Retinal pigment epithelial cell (primary cell): ENCODE measurements around the gene LAPTM5.

Source experiments
- DNase-seq: peaks from one replicate; pipeline ENCODE4 v3.0.0-alpha.2; 2010; ENCODE audit warnings: low read depth
- H3K4me3 ChIP-seq: 2 replicates; pipeline ENCODE4 v1.5.1; 2011; ENCODE audit warnings: mild to moderate bottlenecking, low read length, control low read depth, moderate library complexity
- TF ChIP-seq, protein P1 (sequence below): conservative IDR thresholded peaks from 2 replicates; pipeline ENCODE4 v1.5.1; 2011; ENCODE audit warnings: low read depth, low read length, control low read depth, inconsistent platforms

The LAPTM5 gene

DNA sequence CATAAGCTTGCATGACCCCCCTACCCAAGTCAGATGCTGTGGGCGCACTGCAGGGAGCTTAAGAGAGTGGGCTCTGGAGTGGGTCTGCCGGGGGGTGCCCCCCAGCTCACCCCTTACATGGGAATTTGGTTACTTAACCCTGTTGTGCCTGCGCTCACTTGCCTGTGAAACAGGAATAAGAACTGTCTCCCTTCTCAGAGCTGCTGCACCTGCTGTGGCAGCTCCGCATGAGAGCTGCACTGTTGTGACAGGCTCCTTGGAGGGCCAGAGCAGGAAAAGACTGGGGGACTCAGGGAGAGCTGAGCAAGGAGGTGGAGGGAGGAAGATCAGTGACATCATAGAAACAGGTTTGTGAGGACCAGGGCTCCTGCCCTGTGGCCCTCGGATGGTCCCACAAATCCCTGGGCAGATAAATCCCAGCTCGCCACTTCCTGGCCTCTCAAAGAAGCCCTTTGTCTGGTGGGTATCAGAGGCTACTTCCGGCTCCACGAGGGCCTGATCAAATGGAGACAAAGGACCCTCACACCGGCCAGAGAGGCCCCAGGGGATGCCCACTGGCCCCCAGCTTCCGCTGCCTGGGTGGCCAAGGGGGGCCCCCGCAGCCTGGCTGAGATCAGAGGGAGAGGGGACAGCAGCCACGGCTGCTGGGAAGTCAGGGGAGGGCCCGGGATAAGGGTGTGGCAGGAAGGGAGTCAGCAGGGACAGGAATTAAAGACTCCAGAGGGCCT, 28.9 kb upstream of the LAPTM5 start:
- DNase-seq, result no peak
- no peak overlapping the region for H3K4me3 ChIP-seq
- TF ChIP-seq, protein P1, sequence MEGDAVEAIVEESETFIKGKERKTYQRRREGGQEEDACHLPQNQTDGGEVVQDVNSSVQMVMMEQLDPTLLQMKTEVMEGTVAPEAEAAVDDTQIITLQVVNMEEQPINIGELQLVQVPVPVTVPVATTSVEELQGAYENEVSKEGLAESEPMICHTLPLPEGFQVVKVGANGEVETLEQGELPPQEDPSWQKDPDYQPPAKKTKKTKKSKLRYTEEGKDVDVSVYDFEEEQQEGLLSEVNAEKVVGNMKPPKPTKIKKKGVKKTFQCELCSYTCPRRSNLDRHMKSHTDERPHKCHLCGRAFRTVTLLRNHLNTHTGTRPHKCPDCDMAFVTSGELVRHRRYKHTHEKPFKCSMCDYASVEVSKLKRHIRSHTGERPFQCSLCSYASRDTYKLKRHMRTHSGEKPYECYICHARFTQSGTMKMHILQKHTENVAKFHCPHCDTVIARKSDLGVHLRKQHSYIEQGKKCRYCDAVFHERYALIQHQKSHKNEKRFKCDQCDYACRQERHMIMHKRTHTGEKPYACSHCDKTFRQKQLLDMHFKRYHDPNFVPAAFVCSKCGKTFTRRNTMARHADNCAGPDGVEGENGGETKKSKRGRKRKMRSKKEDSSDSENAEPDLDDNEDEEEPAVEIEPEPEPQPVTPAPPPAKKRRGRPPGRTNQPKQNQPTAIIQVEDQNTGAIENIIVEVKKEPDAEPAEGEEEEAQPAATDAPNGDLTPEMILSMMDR, result no peak

DNA sequence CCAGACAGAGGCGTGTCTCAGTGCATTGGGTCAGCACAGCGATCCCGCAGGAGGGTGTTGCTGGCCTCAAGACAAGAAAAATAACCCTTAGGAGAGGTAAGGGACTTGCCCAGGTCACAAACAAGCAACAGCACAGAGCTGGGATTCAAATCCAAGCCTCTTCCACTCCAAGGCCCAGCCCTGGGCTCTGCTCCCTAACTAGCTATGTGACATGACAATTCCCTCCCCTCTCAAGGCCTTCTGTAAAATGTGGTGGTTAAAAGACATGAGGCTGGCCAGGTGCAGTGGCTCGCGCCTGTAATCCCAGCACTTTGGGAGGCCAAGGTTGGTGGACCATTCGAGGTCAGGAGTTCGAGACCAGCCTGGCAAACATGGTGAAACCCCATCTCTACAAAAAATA, 28.1 kb upstream of the LAPTM5 start:
- no peak for DNase-seq
- TF ChIP-seq, protein P1, result no peak

DNA sequence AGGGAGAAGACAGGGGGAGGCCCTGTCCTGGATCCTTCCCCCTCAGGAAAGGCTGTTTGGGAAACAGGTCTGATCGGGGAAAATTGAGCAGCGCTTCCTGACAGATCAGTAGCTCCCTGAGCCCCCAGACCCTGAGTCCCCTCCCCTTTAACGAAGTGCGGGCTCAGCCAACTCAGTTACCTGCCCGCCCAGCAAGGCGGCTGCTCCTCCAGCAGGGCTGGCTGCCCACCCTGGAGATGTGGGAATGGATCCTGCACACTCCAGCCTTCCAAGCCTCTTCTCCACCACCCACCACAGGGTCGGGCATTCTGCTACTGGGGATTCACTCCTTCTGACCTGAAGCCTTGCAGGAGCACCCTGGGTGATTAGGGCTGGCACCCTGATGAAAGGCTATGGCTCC, 27.6 kb upstream of the LAPTM5 start:
- TF ChIP-seq, protein P1, result no peak
- H3K4me3 ChIP-seq, result no peak overlapping the region
- DNase-seq, result no peak

More for the DNA sequence above, 28.1 kb upstream of the LAPTM5 start:
- no peak overlapping the region for H3K4me3 ChIP-seq

DNA sequence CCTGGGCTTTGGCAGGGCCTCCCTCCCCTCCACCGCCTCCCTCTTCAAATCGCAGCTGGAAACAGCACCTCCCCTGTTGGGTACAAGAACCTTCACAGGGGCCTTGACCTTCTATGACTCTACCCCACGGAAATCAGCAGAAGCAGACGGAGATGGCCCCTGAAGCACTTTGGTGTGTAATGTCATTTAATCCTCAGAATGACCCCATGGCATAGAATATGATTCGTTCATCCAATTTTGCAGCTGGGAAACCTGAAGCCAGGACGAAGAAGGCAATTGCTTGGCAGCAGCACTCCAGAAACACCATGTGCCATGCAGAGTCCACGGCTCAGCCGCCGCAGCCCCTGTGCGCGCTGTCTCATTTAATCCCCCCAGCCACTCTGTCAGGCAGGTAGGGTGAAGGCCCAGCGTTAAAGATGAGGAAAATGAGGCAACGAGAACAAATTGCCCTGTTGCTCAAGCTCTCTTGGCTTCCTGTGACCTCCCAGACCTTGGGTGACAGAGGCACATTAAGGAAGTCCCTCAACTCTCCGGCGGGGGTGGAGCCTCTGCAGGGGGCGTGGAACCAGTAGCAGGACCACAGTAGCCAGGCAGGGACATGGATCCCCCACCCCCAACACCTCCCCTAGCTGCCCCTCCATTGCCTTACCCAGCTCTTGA, 25.8 kb upstream of the LAPTM5 start:
- TF ChIP-seq, protein P1, result no peak
- no peak overlapping the region for H3K4me3 ChIP-seq
- no peak for DNase-seq

DNA sequence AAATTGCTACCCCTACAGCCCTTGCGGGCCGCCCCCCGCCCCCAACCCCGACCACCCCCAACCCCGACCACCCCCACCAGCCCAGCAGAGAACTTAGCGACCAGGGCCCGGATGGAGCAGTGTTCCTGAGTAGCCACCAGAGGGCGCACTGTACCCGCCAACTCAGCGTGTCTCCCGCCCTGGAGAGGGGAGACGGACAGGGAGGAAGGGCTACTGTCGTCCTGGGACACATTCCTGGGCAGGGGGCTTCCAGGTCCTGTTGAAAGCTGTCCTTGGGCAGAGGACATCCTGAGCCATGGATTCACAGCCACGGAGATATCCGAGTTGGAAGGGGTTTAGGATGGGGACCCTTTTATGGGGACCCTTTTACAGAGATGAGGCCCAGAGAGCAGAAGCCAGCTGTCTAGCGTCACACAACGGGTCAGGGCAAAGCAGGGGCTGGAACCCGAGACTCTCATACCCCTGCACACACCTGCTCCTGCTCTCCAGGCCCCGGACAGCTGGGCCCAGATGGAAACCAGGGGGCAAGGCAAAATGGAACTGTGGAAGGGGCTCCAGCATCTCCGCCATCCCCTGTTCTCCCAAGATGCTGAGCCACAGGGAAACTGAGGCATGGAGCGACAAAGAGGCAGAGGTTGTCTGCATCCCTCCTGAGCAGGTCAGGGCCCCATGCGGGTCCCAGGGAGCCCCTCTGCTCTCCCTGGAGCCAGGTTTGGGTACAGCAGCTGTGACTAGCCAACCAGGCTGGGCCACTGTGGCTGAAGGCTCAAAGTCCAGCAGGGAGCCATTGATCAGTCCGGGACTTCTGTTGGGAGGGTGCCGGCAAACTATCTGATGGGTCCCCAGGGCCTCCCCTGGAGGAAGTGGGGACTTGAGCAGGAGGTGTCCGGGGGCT, 25.0 kb upstream of the LAPTM5 start:
- TF ChIP-seq, protein P1, result peak; percentile 78
- H3K4me3 ChIP-seq, result no peak overlapping the region
- no peak for DNase-seq

DNA sequence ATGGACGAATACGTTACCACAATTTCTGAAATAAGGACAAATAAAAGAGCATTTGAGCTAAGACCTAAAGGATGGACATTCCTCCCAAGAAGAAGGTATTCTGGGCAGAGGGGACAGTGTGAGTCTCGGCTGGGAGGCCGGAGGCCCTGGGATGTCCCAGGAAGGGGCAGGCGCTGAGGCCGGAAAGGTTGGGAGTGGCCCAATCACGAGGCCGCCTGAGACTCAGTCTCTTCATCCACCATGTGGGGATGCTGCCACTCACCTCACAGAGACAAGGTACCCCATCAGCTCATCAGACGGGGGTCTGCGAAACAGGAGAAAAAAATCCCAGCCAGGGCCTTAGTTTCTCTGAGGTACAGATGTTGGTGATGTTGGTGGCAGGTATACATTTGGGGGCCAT, 24.3 kb upstream of the LAPTM5 start:
- no peak for DNase-seq
- no peak overlapping the region for H3K4me3 ChIP-seq
- TF ChIP-seq, protein P1, result no peak
